HG03439 (cell line): ENCODE results near the gene TBC1D1.

Experiments
- ATAC-seq: cut with Tn5 transposase; IDR thresholded peaks from one replicate; pipeline ENCODE4 v1.9.1; 2021; ENCODE audit warnings: mild to moderate bottlenecking, moderate library complexity; ENCODE audit not compliant: unreplicated experiment

The TBC1D1 gene

DNA sequence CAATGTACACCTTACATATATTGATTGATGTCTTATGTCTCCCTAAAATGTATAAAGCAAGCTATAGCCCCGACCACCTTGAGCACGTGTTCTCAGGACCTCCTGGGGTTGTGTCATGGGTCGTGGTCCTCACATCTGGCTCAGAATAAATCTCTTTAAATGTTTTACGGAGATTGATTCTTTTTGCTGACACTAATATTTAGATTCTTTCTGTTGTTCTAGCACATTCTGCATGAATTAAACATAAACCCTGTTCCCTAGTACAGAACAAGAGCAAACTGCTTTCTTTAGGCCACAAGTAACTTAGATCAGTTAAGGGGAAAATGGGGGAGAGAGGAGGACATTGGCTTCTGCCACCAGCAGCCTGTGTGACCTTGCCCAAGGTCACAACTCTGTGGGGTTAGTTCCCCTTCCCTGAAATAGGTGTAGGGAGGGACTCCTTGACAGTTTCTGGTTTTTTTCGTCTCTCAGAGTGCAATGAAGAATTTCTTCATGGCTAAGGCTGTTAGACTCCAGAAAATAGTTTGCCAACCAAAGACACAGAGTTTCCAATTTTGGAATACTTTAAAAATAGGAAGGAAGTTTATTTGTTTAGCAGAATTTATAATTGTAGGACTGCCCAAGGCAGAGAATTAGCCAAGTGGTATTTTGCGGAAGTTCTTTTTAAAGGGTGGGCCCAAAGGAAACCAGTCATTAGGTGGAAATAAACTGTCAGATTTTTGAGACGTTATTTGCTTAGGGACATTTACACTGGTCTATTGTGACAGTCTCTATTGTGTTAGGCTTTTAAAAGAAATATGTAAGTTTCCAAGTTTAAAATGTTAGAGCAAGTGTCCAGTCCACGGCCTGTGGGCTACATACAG is 98.7 kb downstream of the TBC1D1 start:
- no peak for ATAC-seq

DNA sequence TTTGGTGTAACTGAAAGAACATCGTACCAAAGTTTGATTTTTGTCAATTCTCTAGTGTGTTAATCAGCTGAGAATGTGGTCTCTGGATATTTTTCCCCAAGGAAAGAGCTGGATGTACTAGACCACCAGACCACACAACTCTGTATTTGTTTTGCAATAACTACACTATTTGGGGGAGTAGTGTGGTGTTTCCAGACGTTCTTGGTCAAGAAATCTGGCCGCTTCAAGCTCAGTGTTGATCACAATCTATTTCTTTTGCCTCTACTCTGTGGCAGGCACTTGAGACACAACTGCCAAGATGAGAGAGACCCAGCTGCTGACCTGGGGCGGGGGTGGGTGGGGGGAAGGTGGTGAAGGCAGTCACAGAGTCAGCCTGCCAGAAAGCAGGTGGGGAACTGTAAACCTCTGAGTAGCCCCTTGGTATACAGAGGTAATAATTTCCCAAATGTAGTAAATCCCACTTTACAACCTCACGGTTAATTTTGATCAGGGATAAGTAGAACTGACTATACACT is 99.9 kb downstream of the TBC1D1 start:
- no peak for ATAC-seq

DNA sequence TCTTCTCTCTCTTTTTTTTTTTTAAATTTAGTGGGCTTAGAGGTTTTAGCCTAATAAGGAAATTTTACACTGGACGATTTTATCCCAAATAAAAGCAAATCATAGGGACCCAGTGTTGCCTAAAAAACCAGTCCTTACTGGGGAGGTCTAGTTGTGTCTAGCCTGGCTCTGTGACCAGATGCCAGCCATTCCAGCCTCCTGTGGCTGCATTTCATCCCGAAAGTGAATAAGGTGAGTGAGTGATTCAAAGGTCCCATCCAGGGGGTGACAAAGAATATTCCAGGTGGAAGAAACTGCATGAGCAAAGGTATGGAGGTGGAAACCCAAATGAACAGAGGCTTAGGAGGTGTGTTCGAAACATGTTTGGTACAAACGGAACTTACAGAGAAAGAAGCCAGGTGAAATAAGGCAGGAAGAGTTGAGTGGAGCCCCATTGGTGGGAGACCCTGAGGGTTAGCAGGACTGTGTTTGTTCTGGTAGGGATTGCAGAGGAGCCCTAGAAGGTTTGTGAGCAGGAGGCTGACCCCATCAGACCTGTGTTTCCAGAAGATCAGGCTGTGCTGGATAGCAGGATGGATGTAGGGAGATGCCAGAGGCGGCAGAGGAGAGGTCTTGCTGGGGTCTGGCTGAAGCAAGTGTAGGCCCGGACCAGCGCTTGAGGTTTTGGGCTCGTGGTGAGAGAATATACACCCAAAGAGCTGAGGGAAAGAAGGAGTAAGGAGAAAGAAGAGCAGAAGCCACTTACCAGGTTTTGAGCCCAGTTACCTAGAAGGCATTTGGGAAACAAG is 100.9 kb downstream of the TBC1D1 start:
- no peak for ATAC-seq

DNA sequence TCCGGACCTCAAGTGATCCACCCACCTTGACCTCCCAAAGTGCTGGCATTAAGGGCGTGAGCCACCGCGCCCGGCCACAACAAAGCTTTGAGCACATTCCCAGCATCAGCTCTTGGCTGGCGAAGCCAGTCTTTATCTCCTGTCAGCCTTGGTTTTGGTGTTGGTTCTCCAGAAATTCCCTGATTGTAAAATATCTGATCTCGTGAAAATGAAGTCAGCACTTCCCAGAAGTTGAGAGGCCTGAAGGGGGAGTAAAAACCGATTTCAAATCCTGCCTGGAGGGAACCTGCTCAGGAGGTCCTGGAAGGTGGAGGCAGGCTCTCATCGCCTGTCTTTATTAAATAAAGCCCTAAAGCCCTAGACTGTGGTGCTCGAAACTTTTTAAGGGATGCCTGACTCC is 102.9 kb downstream of the TBC1D1 start:
- ATAC-seq = no peak

- ATAC-seq = no peak
Measured at GRCh38 chr4:37994569-37994968, 103.7 kb downstream of the TBC1D1 start.

GRCh38 chr4:37995299-37995821 is 104.5 kb downstream of the TBC1D1 start:
- no peak for ATAC-seq

DNA sequence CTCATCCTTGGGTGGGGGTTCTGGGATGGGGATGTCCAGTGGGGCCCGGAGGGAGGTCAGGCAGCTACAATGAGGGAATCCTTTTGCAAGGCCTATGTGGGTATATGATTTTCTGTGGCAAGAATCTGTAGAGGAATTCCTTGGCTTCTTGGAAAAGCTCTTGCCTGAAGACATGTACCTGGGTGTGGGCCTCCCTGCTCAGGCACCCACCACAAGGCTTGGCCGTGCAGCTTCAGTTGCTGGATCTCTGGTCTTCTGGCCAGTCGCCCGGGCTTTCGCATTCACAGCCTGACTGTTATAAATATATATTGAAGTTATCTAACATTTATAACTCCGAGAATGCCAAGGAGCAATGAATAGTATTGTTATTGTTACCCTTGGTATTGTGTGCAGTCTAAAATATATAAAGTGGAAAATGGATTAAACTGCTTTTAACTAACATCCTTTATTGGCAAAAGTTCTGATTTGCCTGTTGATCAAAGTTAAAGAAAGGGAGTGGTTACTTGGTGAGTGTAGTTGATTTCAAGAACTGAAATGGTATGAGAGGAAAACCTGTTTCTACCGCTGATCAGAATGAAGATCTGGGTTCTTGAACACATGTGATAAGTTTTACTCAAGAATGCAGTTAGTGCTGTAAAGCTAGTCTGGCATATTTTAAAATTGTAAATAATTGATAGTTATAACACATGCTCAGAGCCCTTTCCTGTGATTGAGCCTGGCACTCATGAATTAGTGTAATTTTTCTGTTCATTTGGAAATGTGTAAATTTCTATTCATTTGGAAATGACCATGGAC is 105.3 kb downstream of the TBC1D1 start:
- no peak for ATAC-seq

GRCh38 chr4:37998226-37998625 is 107.3 kb downstream of the TBC1D1 start:
- no peak for ATAC-seq

GRCh38 chr4:37999000-37999716 is 108.3 kb downstream of the TBC1D1 start:
- no peak for ATAC-seq

DNA sequence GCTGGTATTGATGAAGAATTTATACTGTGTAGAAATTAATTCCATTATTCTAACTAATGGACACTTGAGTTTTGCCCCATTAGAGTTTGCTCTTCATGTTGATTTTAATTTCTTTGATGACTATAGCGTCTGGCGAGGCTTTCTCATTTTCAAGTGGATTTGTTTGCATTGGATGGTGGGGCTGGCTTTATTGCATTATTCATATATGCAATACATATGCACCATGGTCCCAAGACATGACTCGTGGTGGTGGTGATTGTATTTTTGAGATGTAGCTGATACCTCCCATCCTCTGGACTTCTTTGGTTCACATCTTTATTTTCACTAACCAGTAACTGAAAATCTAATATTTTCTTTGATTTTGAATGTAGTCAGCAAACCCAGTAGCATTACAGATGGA is 109.1 kb downstream of the TBC1D1 start:
- no peak for ATAC-seq

GRCh38 chr4:38001927-38002326 is 111.0 kb downstream of the TBC1D1 start:
- no peak for ATAC-seq

DNA sequence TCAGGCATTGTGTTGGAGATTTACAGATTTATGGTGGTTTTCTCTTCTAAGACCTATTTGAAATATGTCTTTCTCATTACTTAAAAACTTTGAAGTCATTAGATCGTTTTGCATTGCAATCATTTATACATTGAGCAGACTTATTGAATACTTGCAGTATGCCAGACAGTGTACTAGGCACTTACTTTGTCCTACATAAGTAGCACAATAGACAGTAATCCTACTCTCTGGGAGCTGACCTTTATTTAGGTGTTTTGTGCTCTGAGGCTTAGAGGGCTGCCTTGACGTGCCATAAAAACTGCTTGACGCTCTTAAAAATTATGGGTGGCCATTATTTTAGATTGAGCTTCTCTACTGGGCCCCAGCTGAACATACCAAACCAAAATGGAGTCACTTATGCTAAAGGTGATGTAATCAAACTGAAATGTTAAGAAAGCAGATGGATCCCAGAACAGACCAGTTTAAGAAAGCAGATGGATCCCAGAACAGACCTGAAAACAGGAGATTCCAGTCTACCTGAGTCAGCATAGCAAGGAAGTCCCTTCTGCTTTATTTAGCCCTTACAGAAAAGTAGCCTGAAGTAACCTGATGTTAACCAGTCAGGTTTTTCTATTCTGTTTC is 111.7 kb downstream of the TBC1D1 start:
- ATAC-seq = no peak

DNA sequence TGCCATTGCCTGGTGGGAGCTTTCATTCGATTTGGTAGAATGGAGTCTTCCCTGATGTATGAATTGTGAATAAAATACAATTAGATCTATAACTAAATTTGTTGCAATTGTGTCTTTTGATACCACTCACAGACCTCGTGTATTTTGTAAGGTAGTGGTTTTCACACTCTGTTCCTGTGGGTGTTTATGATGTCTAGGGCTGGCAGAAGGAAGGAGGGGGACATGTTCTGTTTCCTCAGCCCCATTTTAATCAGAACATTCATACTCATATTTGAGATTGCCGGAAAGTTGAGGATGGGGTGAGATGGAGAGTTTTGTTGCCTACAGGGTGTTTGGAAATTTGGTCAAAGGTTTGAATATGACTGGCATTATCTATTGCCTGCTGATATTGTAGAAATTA is 112.2 kb downstream of the TBC1D1 start:
- no peak for ATAC-seq

DNA sequence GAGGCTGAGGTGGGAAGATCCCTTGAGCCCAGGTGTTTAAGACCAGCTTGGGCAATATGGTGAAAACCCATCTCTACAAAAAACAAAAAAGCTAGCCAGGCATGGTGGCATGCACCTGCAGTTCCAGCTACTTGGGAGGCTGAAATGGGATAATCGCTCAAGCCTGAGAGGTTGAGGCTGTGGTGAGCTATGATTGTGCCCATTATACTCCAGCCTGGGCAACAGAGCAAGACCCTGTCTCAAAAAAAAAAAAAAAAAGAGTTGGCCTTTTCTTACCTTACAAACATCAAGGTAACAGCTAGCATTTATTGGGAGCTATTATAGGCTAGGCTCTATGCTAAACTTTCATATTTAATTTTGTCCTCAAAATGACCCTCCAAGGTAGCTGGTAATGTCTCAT is 112.7 kb downstream of the TBC1D1 start:
- no peak for ATAC-seq

- no peak for ATAC-seq
Measured at GRCh38 chr4:38004062-38004461, 113.2 kb downstream of the TBC1D1 start.

DNA sequence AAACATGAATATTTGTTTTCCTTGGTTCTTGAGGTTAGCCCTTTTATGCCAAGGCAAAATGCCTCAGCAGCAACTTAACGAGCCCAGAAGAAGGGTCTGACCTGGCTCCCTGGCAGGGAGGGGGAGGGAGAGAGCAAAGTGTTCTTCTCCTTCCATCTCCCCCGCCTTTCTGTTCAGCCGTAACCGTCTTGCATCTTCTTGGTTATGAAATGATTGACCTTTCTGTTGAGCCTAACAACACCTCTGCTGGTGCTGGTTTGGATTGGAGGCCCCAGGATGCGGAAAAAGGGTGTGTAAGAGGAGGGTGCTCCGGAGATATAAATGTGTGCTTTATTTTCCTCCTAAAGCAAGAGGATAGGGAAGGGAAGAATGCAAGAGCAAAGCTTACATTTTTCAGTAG is 114.0 kb downstream of the TBC1D1 start:
- ATAC-seq = no peak

- ATAC-seq = no peak
Measured at GRCh38 chr4:38005637-38006036, 114.8 kb downstream of the TBC1D1 start.

GRCh38 chr4:38007645-38008044 is 116.8 kb downstream of the TBC1D1 start:
- no peak for ATAC-seq

GRCh38 chr4:38008571-38009021 is 117.7 kb downstream of the TBC1D1 start:
- ATAC-seq = no peak

DNA sequence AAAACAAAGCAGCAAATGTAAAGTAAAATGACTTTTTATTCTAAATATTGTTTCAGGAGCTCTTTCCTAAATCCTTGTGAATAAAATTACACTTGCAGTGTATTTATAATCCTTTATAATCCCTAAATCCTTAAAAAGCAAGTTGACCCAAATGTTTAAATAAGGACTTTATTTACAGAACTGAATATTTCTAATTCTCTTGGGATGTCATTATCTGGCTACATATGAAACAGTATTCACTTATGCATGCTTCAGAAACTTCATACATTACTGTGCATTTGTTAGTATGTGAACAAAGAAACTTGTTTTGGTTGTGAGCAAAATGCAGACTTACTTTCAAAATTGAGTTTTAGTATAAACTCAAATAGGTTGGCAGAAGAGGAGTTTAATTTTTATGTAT is 118.5 kb downstream of the TBC1D1 start:
- no peak for ATAC-seq
